ENCODE results near the gene GMCL1.

The GMCL1 gene

GRCh38 chr2:69923116-69923515 lies 93.7 kb downstream of the GMCL1 start:
- DNase-seq (ENCODE audit: insufficient read length, low spot score) (no peak), FAIRE-seq (no peak)

GRCh38 chr2:69926849-69927515 lies 97.5 kb downstream of the GMCL1 start:
- no peak for FAIRE-seq

More at GRCh38 chr2:69926849-69927515, 97.5 kb downstream of the GMCL1 start:
- DNase-seq (ENCODE audit: insufficient read length, low spot score) = no peak

Measured in GM19239 (cell line).